Raji (cell line): ENCODE results near the gene RRAS2.

Experiments used
- POLR2A ChIP-seq: IDR thresholded peaks from 2 replicates; pipeline ENCODE4 v1.6.1; 2011; ENCODE audit warnings: low read depth, low read length, control low read depth; ENCODE audit not compliant: insufficient read depth

The RRAS2 gene

GRCh38 chr11:14258221-14258935, 100.6 kb downstream of the RRAS2 start:
- TF ChIP-seq POLR2A, result no peak

- no peak for TF ChIP-seq POLR2A
These were observed 103.8 kb downstream of the RRAS2 start for GRCh38 chr11:14255238-14255534.

DNA sequence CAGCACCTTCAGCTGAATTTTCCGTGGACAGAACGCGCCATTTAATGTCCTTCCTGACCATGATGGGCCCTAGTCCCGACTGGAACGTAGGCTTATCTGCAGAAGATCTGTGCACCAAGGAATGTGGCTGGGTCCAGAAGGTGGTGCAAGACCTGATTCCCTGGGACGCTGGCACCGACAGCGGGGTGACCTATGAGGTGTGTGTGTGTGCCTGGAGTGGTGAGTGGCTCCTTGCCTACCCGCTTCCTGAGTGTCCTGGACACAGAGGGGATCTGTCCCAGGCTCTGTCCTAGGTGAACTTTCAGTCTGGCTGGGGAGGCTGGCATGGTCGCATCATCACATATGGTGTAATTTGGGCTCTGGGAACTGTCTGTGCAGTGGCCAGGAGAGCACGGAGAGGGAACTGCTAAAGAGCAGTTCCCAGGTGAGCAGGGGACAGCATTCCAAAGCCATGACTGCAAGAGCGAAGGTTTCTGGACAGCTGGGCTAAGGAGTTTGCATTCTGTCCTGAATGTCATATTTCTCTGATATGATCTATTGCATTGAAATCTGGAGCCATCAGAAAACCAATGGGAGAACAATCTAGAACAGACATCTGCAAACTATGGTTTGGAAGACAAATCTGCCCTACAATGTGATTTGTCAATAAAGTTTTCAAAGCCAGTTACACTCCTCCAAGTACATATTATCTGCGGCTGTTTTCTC, 104.3 kb downstream of the RRAS2 start:
- no peak for TF ChIP-seq POLR2A

GRCh38 chr11:14253840-14254239, 105.1 kb downstream of the RRAS2 start:
- no peak for TF ChIP-seq POLR2A

DNA sequence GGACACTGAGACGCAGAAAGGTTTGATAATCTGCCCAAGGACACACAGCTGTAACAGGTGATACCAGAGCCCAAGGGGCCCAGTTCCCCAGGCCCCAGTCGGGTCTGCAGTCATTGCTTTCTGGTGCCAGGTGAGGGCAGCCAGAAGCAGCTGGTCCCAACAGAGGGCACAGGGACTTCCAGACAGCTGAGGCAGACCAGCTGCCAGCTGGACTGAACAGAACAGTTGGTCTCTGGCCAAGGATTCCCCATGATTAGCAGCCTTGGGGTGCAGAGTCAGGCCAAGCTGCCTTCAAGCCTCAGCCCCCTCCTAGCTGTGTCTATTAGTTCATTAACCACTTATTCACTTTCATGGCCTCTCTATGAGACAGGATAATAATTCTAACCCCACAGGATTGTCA, 105.6 kb downstream of the RRAS2 start:
- TF ChIP-seq POLR2A, result no peak

DNA sequence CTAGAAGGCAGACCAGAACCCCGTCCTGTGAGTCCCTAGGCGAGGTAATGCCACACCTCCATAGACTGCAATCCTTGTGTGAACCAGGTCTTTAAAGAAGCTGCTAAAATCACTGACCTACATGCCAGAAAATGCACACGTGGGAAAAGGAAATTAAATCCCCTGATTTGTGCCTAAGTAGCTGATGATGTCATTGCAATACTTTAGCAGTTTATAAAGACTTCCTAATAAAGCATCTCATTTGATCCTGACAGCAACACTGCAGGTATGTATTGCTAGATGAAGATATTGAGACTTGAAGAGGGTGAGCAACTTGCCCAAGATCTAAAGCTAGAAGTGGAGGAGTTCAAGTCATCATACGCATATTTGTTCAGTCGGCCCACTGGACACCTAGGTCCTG, 107.2 kb downstream of the RRAS2 start:
- TF ChIP-seq POLR2A, result no peak

GRCh38 chr11:14249121-14249963, 109.6 kb downstream of the RRAS2 start:
- TF ChIP-seq POLR2A, result no peak

GRCh38 chr11:14248580-14248981, 110.4 kb downstream of the RRAS2 start:
- no peak for TF ChIP-seq POLR2A

GRCh38 chr11:14245444-14245843, 113.5 kb downstream of the RRAS2 start:
- no peak for TF ChIP-seq POLR2A

DNA sequence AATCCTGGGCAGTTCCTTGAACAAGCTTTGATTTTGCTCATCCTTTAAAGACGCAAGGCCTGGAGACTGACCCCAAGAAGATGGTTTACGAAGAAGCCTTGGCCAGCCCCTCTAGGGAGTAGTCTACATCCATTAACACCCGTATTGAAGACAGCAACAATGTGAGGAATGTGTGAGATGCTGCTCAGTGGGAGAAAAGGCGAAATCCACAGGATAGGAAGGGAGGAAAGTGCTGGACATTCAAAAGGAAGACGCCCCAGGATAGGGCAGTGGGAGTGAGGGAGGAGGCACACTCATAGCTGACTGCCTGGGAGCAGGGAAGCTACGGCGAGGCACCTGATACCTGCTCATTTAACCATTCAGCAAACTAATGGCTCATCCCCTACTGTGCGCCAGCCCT, 114.1 kb downstream of the RRAS2 start:
- TF ChIP-seq POLR2A, result no peak

- no peak for TF ChIP-seq POLR2A
These were observed 116.2 kb downstream of the RRAS2 start for GRCh38 chr11:14242733-14243132.

DNA sequence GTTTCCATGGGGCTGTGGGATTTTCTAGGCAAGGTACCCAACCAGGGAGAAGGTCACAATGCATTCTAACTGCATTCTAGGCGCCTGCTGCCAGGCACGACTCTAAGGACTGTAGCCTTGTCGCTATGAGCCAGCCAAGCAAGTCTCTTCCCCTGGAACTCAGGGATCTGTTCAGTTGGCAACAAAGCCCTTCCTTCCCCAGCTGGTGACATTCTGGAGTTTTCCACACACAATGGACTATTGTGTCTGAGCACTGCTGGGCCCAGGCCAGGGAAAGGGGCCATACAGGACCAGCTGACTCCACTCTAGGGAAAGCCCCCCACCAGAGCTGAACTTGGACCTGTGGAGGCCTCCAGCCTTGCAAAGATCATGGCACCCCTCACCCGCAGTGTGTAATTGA, 116.8 kb downstream of the RRAS2 start:
- no peak for TF ChIP-seq POLR2A

- no peak for TF ChIP-seq POLR2A
These were observed 118.0 kb downstream of the RRAS2 start for GRCh38 chr11:14240951-14241350.

- no peak for TF ChIP-seq POLR2A
These were observed 118.8 kb downstream of the RRAS2 start for GRCh38 chr11:14240221-14240620.

DNA sequence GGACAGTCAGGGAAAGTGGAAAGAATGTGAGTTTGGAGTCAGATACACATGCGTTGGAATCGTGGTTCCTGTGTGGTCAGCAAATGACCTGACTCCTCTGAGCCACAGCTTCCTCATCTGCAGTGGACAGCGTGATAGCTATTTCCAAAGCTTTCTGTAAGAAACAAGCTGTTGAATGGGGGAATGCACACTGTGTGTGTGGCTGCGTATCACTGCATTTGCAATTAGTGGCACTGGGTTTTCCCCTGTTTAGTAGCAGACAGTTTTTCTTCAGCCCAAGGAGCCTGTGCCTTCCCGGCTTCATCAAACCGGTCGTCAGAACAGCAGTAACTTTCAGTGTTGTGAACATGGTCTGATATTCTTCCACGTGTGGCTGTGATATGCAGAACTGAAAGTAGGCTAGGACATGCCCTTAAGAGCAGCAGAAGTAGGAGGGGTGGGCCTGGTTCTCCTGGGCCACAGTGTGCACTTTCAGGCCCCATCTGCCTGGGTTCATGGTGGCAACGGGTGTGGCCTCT, 121.5 kb downstream of the RRAS2 start:
- TF ChIP-seq POLR2A, result no peak

GRCh38 chr11:14235701-14236100, 123.3 kb downstream of the RRAS2 start:
- TF ChIP-seq POLR2A, result no peak
